ENCODE measurements around the gene IFITM10.

The IFITM10 gene

GRCh38 chr11:1696608-1697570 is 53.5 kb downstream of the IFITM10 start, which contains the start of gene KRTAP5-6:
KRTAP5-6 (plus strand) TSS chr11:1697195; CDS start chr11:1697246, 51 bp downstream.
- ChIA-PET POLR2A (no interaction called here), CTCF (interaction anchor here (1.1 to 8.2 kb wide), 4 partner anchors 44 to 454 kb away, joined by 4 to 85 read pairs (median 6); partner anchors contain the start of gene SYT8)
- no peak for TF ChIP-seq CTCF (IDR thresholded peaks at IDR 0.05; ENCODE audit: control extremely low read depth, extremely low read depth, low read depth, missing control alignments)
- DNase-seq (ENCODE audit: extremely low spot score) = no peak

- ChIA-PET POLR2A (no interaction called here), CTCF (interaction anchor here (2.5 to 6.4 kb wide), 5 partner anchors 42 to 458 kb away, joined by 18 to 352 read pairs (median 83); partner anchors contain the start of gene SYT8)
- DNase-seq (ENCODE audit: extremely low spot score) = no peak
- no peak for TF ChIP-seq CTCF (IDR thresholded peaks at IDR 0.05; ENCODE audit: control extremely low read depth, extremely low read depth, low read depth, missing control alignments)
Observed at GRCh38 chr11:1695548-1696108, 54.8 kb downstream of the IFITM10 start.

GRCh38 chr11:1694846-1695547 is 55.4 kb downstream of the IFITM10 start:
- DNase-seq (ENCODE audit: extremely low spot score) = no peak
- no peak for TF ChIP-seq CTCF (IDR thresholded peaks at IDR 0.05; ENCODE audit: control extremely low read depth, extremely low read depth, low read depth, missing control alignments)
- ChIA-PET POLR2A (no interaction called here), CTCF (interaction anchor here (0.8 to 6.4 kb wide), 35 partner anchors 9 to 584 kb away, joined by 3 to 352 read pairs (median 8); partner anchors contain the start of genes H19, SYT8 and TNNI2)

- peak; percentile 93 for TF ChIP-seq CTCF (IDR thresholded peaks at IDR 0.05; ENCODE audit: control extremely low read depth, extremely low read depth, low read depth, missing control alignments)
- ChIA-PET POLR2A (no interaction called here), CTCF (interaction anchor here (0.6 to 6.4 kb wide), 88 partner anchors 10 to 585 kb away, joined by 3 to 352 read pairs (median 5); partner anchors contain the start of genes H19, IFITM10, LSP1 and PRR33)
- peak; percentile 92 for DNase-seq (ENCODE audit: extremely low spot score)
Observed at GRCh38 chr11:1694064-1694845, 56.1 kb downstream of the IFITM10 start.

GRCh38 chr11:1693327-1694063 is 56.9 kb downstream of the IFITM10 start:
- ChIA-PET CTCF (interaction anchor here (0.7 to 6.4 kb wide), 83 partner anchors 11 to 586 kb away, joined by 3 to 352 read pairs (median 5); partner anchors contain the start of genes H19, IFITM10, LSP1 and PRR33), POLR2A (no interaction called here)
- TF ChIP-seq CTCF (IDR thresholded peaks at IDR 0.05; ENCODE audit: control extremely low read depth, extremely low read depth, low read depth, missing control alignments) = peak; percentile 94
- peak; percentile 86 for DNase-seq (ENCODE audit: extremely low spot score)

Data from GM10248 (cell line).